Stimulated activated CD8-positive, alpha-beta memory T cell treated with anti-CD3 and anti-CD28 coated beads, Interleukin-12 subunit alpha, Interleukin-12 subunit beta, amount 100 ng/mL, for 1 hour (primary cell): ENCODE measurements around the gene MATN3.

Source experiments
- DNase-seq: peaks from one replicate; pipeline ENCODE4 v3.0.0-alpha.2; 2020; ENCODE audit warnings: low read depth

MATN3 gene

GRCh38 chr2:20001361-20001863, 11.1 kb downstream of the MATN3 start:
- DNase-seq = no peak

- no peak for DNase-seq
These were observed 18.7 kb downstream of the MATN3 start for GRCh38 chr2:19993731-19994130.

GRCh38 chr2:19991895-19992294, 20.6 kb downstream of the MATN3 start:
- no peak for DNase-seq

GRCh38 chr2:19990416-19990728, 22.1 kb downstream of the MATN3 start:
- no peak for DNase-seq

- peak; percentile 83 for DNase-seq
These were observed 22.6 kb downstream of the MATN3 start, which contains the start of gene WDR35 for GRCh38 chr2:19989667-19990415. Gene WDR35, minus strand, starts transcription at chr2:19990105. Its CDS starts 90 bp downstream, at chr2:19990015.

GRCh38 chr2:19989342-19989666, 23.2 kb downstream of the MATN3 start:
- DNase-seq = no peak

- no peak for DNase-seq
These were observed 23.9 kb downstream of the MATN3 start for GRCh38 chr2:19988600-19988999.

- DNase-seq = no peak
These were observed 24.5 kb downstream of the MATN3 start for GRCh38 chr2:19987936-19988335.

- DNase-seq = no peak
These were observed 30.2 kb downstream of the MATN3 start for GRCh38 chr2:19982268-19982667.

- DNase-seq = no peak
These were observed 32.5 kb downstream of the MATN3 start for GRCh38 chr2:19979932-19980331.

- DNase-seq = no peak
These were observed 39.0 kb downstream of the MATN3 start for GRCh38 chr2:19973466-19973865.

GRCh38 chr2:19971691-19972090, 40.8 kb downstream of the MATN3 start:
- DNase-seq = no peak

GRCh38 chr2:19963386-19963785, 49.1 kb downstream of the MATN3 start:
- no peak for DNase-seq

- peak; percentile 10 for DNase-seq
These were observed 56.7 kb downstream of the MATN3 start for GRCh38 chr2:19955544-19956422.

GRCh38 chr2:19949071-19949470, 63.4 kb downstream of the MATN3 start:
- no peak for DNase-seq

GRCh38 chr2:19947184-19947940, 65.1 kb downstream of the MATN3 start:
- DNase-seq = no peak

- DNase-seq = no peak
These were observed 68.1 kb downstream of the MATN3 start for GRCh38 chr2:19944205-19944845.

- DNase-seq = no peak
These were observed 69.3 kb downstream of the MATN3 start for GRCh38 chr2:19943189-19943588.

- no peak for DNase-seq
These were observed 70.3 kb downstream of the MATN3 start for GRCh38 chr2:19942199-19942598.
